Measurements from ENCODE around the gene KLK12.

The KLK12 gene

GRCh38 chr19:51003316-51003715 lies 31.5 kb downstream of the KLK12 start (continued):
- TF ChIP-seq PATZ1 (CRISPR knock-in tag; IDR thresholded peaks at IDR 0.05; ENCODE audit: borderline replicate concordance) (no peak), ZNF565 (CRISPR knock-in tag; conservative IDR thresholded peaks at IDR 0.05; ENCODE audit: low read depth) (no peak), TSHZ2 (CRISPR knock-in tag; IDR thresholded peaks at IDR 0.05) (no peak)

- ATAC-seq, result no peak
- no peak for TF ChIP-seq PATZ1 (CRISPR knock-in tag; IDR thresholded peaks at IDR 0.05; ENCODE audit: borderline replicate concordance)
- TF ChIP-seq ARNTL (CRISPR knock-in tag; IDR thresholded peaks at IDR 0.05; ENCODE audit: borderline replicate concordance, low read depth), result no peak
These were observed 32.1 kb downstream of the KLK12 start for GRCh38 chr19:51002542-51003311.

GRCh38 chr19:51002089-51002532 lies 32.7 kb downstream of the KLK12 start:
- no peak for ATAC-seq
- TF ChIP-seq ZNF70 (CRISPR knock-in tag; IDR thresholded peaks at IDR 0.05) (no peak), PATZ1 (CRISPR knock-in tag; IDR thresholded peaks at IDR 0.05; ENCODE audit: borderline replicate concordance) (no peak), ZC3H10 (CRISPR knock-in tag; IDR thresholded peaks at IDR 0.05) (no peak), ZNF8 (CRISPR knock-in tag; IDR thresholded peaks at IDR 0.05) (no peak), ZFP30 (CRISPR knock-in tag; IDR thresholded peaks at IDR 0.05) (no peak), CSRNP3 (CRISPR knock-in tag; IDR thresholded peaks at IDR 0.05) (no peak), OSR1 (CRISPR knock-in tag; IDR thresholded peaks at IDR 0.05) (no peak), BACH2 (CRISPR knock-in tag; IDR thresholded peaks at IDR 0.05; ENCODE audit: borderline replicate concordance) (no peak), ESRRG (CRISPR knock-in tag; IDR thresholded peaks at IDR 0.05) (no peak)

- ATAC-seq, result no peak
- TF ChIP-seq PPARA (CRISPR knock-in tag; IDR thresholded peaks at IDR 0.05; ENCODE audit: borderline replicate concordance) (no peak), ARNTL (CRISPR knock-in tag; IDR thresholded peaks at IDR 0.05; ENCODE audit: borderline replicate concordance, low read depth) (no peak), ZNF565 (CRISPR knock-in tag; conservative IDR thresholded peaks at IDR 0.05; ENCODE audit: low read depth) (no peak), CSDC2 (CRISPR knock-in tag; IDR thresholded peaks at IDR 0.05) (no peak), OSR1 (CRISPR knock-in tag; IDR thresholded peaks at IDR 0.05) (no peak), POU6F1 (CRISPR knock-in tag; IDR thresholded peaks at IDR 0.05; ENCODE audit: borderline replicate concordance, low read depth) (no peak), TSHZ2 (CRISPR knock-in tag; IDR thresholded peaks at IDR 0.05) (no peak), TCF4 (CRISPR knock-in tag; IDR thresholded peaks at IDR 0.05; ENCODE audit: borderline replicate concordance) (no peak), RARB (CRISPR knock-in tag; IDR thresholded peaks at IDR 0.05) (no peak), CREB5 (CRISPR knock-in tag; IDR thresholded peaks at IDR 0.05; ENCODE audit: low read depth) (no peak), ESRRG (CRISPR knock-in tag; IDR thresholded peaks at IDR 0.05) (no peak), ZNF70 (CRISPR knock-in tag; IDR thresholded peaks at IDR 0.05) (no peak)
These were observed 33.3 kb downstream of the KLK12 start, which contains the start of gene KLK8 for GRCh38 chr19:51001515-51001914. Gene KLK8 (minus strand): TSS chr19:51001604. CDS start chr19:51001167, 437 bp downstream.
